PC-3 (cell line): Measurements from ENCODE around the gene CCDC14.
"Not testable (repeated sequence)": the region's sequence is repeated elsewhere in the genome, so short reads cannot be mapped to it uniquely, and the experiment has no call there.

Source experiments
- CTCF ChIP-seq: fragments of 300-600 bp; sonication (generic); conservative IDR thresholded peaks from 2 replicates; pipeline ENCODE4 v1.5.1; 2017; ENCODE audit warnings: antibody characterized with exemption, low read depth, mild to moderate bottlenecking, low read length
- EZH2 ChIP-seq: fragments of 300-600 bp; sonication (generic); IDR thresholded peaks from one replicate; pipeline ENCODE4 v1.6.1; 2017; ENCODE audit warnings: antibody characterized with exemption, mild to moderate bottlenecking, low read length; ENCODE audit not compliant: unreplicated experiment
- EZH2phosphoT487 ChIP-seq: fragments of 300-600 bp; sonication (generic); IDR thresholded peaks from 2 replicates; pipeline ENCODE4 v1.6.1; 2018; ENCODE audit warnings: mild to moderate bottlenecking, antibody characterized with exemption, low read length, borderline replicate concordance

- TF ChIP-seq CTCF, EZH2, EZH2phosphoT487: not testable (repeated sequence)
Observed at GRCh38 chr3:123981317-123981716, 20.3 kb upstream of the CCDC14 start.
